ENCODE data around the gene HHEX.

HHEX gene

GRCh38 chr10:92719991-92720830 lies 30.5 kb downstream of the HHEX start:
- TF ChIP-seq, protein P1, sequence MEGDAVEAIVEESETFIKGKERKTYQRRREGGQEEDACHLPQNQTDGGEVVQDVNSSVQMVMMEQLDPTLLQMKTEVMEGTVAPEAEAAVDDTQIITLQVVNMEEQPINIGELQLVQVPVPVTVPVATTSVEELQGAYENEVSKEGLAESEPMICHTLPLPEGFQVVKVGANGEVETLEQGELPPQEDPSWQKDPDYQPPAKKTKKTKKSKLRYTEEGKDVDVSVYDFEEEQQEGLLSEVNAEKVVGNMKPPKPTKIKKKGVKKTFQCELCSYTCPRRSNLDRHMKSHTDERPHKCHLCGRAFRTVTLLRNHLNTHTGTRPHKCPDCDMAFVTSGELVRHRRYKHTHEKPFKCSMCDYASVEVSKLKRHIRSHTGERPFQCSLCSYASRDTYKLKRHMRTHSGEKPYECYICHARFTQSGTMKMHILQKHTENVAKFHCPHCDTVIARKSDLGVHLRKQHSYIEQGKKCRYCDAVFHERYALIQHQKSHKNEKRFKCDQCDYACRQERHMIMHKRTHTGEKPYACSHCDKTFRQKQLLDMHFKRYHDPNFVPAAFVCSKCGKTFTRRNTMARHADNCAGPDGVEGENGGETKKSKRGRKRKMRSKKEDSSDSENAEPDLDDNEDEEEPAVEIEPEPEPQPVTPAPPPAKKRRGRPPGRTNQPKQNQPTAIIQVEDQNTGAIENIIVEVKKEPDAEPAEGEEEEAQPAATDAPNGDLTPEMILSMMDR (IDR thresholded peaks at IDR 0.05): no peak
- Histone ChIP-seq H3K36me3 (no peaks in the 10 kb centered on the region), H3K27ac (no peak overlapping the region), H3K4me1 (ENCODE audit: control insufficient read depth in 1 of 2, insufficient read depth in 1 of 2, low read depth in 1 of 2, low read length in 1 of 2) (peaks cover 0 to 6% of the 10 kb centered on the region in 2 experiments), H3K27me3 (peaks cover 6% of the 10 kb centered on the region), H3K9me3 (no peaks in the 10 kb centered on the region), H3K4me3 (ENCODE audit: low read depth in 1 of 2, low read length in 1 of 2) (no peak overlapping the region)

DNA sequence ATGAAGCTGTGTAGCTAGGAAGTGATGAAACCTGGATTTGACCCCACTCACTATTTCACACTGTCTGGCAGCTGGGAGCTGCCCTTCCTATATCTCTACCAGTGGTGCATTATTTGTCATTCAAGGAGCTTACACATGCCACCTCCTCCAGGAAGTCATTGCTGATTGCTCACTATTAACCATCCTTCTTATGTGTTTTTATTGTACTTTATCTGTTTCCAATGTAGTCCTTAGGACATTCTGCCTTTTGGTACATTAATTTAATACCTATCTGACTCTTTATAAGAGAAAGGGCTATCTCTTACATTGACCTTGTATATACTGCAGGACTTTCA lies 31.0 kb downstream of the HHEX start:
- no peak overlapping the region for H3K4me3 ChIP-seq (ENCODE audit: low read depth in 1 of 2, low read length in 1 of 2)
- TF ChIP-seq, protein P1 (IDR thresholded peaks at IDR 0.05): no peak
- H3K4me1 ChIP-seq (ENCODE audit: control insufficient read depth in 1 of 2, insufficient read depth in 1 of 2, low read depth in 1 of 2, low read length in 1 of 2): peaks cover 0 to 6% of the 10 kb centered on the region in 2 experiments
- no peak overlapping the region for H3K27ac ChIP-seq
- H3K27me3 ChIP-seq: peaks cover 6% of the 10 kb centered on the region
- H3K9me3 ChIP-seq: no peaks in the 10 kb centered on the region
- H3K36me3 ChIP-seq: no peaks in the 10 kb centered on the region

DNA sequence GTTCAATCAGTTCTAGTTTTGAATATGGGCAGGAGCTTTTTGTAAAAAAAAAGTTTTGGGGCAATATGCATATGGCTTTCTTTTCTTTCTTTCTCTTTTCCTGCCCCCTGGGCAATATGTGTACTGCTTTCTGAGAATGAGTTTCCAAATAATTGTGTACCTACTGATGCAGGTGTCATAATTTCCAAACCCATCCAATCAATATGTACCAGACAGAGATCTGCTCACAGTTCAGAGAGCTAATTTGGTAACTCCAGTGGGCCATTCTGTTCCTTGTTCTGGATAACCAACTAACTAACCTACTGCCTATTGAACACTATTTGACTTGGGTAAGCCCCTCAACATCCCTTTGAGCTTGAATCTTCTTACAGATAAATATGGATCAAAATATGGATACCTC lies 32.6 kb downstream of the HHEX start:
- H3K4me1 ChIP-seq (ENCODE audit: control insufficient read depth in 1 of 2, insufficient read depth in 1 of 2, low read depth in 1 of 2, low read length in 1 of 2): peaks cover 0 to 6% of the 10 kb centered on the region in 2 experiments
- H3K36me3 ChIP-seq: no peaks in the 10 kb centered on the region
- TF ChIP-seq, protein P1 (IDR thresholded peaks at IDR 0.05): no peak
- no peak overlapping the region for H3K27ac ChIP-seq
- no peak overlapping the region for H3K4me3 ChIP-seq (ENCODE audit: low read depth in 1 of 2, low read length in 1 of 2)
- no peaks in the 10 kb centered on the region for H3K9me3 ChIP-seq
- peaks cover 6% of the 10 kb centered on the region for H3K27me3 ChIP-seq

GRCh38 chr10:92727141-92727540 lies 37.4 kb downstream of the HHEX start:
- Histone ChIP-seq H3K9me3 (no peaks in the 10 kb centered on the region), H3K4me1 (ENCODE audit: control insufficient read depth in 1 of 2, insufficient read depth in 1 of 2, low read depth in 1 of 2, low read length in 1 of 2) (peaks cover 11 to 16% of the 10 kb centered on the region in 2 experiments), H3K4me3 (ENCODE audit: low read depth in 1 of 2, low read length in 1 of 2) (no peak overlapping the region), H3K27me3 (no peaks in the 10 kb centered on the region), H3K27ac (no peak overlapping the region), H3K36me3 (no peaks in the 10 kb centered on the region)
- TF ChIP-seq, protein P1 (IDR thresholded peaks at IDR 0.05): no peak

DNA sequence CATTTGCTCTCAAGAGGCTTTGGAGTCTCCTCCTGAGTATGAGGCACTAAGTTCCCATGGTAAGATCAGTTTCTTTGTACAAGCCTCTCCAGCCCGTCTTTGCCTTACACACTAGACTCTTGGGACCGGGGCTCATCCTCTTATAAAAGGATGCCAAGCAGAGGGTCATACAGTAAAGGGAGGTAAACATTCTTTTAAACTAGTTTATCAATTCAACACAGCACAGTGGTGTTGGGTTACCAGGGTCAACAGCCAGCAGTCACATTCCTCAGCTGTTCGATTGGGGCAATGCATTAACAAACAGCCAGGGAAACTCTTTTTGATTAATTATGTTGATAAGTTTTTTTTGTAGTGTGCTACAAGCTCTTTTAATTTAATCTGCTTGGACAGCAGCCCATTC lies 37.8 kb downstream of the HHEX start:
- no peak overlapping the region for H3K27ac ChIP-seq
- TF ChIP-seq, protein P1 (IDR thresholded peaks at IDR 0.05): no peak
- no peaks in the 10 kb centered on the region for H3K36me3 ChIP-seq
- no peaks in the 10 kb centered on the region for H3K27me3 ChIP-seq
- no peak overlapping the region for H3K4me3 ChIP-seq (ENCODE audit: low read depth in 1 of 2, low read length in 1 of 2)
- H3K9me3 ChIP-seq: no peaks in the 10 kb centered on the region
- H3K4me1 ChIP-seq (ENCODE audit: control insufficient read depth in 1 of 2, insufficient read depth in 1 of 2, low read depth in 1 of 2, low read length in 1 of 2): peaks cover 11 to 16% of the 10 kb centered on the region in 2 experiments
